GM12872 (cell line): ENCODE measurements around the gene ERCC1.

Experiments
- CTCF ChIP-seq: IDR thresholded peaks from 3 replicates; pipeline ENCODE4 v1.5.1; 2011; ENCODE audit warnings: low read depth, mild to moderate bottlenecking, low read length, moderate library complexity; ENCODE audit not compliant: insufficient read depth

Gene ERCC1

GRCh38 chr19:45451131-45451849, 27.6 kb upstream of the ERCC1 start:
- no peak for TF ChIP-seq CTCF

- no peak for TF ChIP-seq CTCF
These were observed 26.3 kb upstream of the ERCC1 start for GRCh38 chr19:45450012-45450333.

GRCh38 chr19:45448887-45449299, 25.2 kb upstream of the ERCC1 start:
- no peak for TF ChIP-seq CTCF

- no peak for TF ChIP-seq CTCF
These were observed 24.7 kb upstream of the ERCC1 start for GRCh38 chr19:45448425-45448756.

GRCh38 chr19:45446944-45447343, 23.2 kb upstream of the ERCC1 start:
- no peak for TF ChIP-seq CTCF

GRCh38 chr19:45446295-45446694, 22.6 kb upstream of the ERCC1 start:
- peak; percentile 68 for TF ChIP-seq CTCF

- TF ChIP-seq CTCF = no peak
These were observed 21.4 kb upstream of the ERCC1 start for GRCh38 chr19:45445139-45445538.
